Cardiac muscle cell (in vitro differentiated cells and primary cell): ENCODE data around the gene SLC9C2. TPM values are rescaled to one million over a fixed set of nuclear protein-coding genes. Genes with fewer than 3 reads are reported as not detected.

Source experiments
- DNase-seq, 2 donors: peaks; one replicate each; pipeline versions ENCODE4 v3.0.0 to v3.0.0-alpha.2; 2010 to 2017; ENCODE audit warnings: low read depth in 1 of 2, low spot score in 1 of 2
- H3K27ac ChIP-seq: fragments of 200-600 bp; sonication (generic); 2 replicates; pipeline ENCODE4 v1.5.1; 2016
- H3K27me3 ChIP-seq: fragments of 200-600 bp; sonication (generic); 2 replicates; pipeline ENCODE4 v1.6.0; 2016; ENCODE audit warnings: control low read depth
- H3K36me3 ChIP-seq: fragments of 200-600 bp; sonication (generic); 2 replicates; pipeline ENCODE4 v1.5.1; 2016; ENCODE audit warnings: control low read depth
- H3K4me1 ChIP-seq: fragments of 200-600 bp; sonication (generic); 2 replicates; pipeline ENCODE4 v1.8.1; 2017; ENCODE audit warnings: low read depth, mild to moderate bottlenecking, mixed run types
- H3K4me3 ChIP-seq: fragments of 200-600 bp; sonication (generic); 2 replicates; pipeline ENCODE4 v1.5.1; 2016; ENCODE audit warnings: mild to moderate bottlenecking
- H3K9me3 ChIP-seq: fragments of 200-600 bp; sonication (generic); 2 replicates; pipeline ENCODE4 v1.5.1; 2017; ENCODE audit warnings: low read depth, mild to moderate bottlenecking, control low read depth
- CTCF ChIP-seq: IDR thresholded peaks from 2 replicates; pipeline ENCODE4 v1.5.1; 2012; ENCODE audit warnings: low read depth, mild to moderate bottlenecking, low read length
- polyA plus RNA-seq: library from polyadenylated mRNA; unstranded; fragments of >200 nt; fragmentation: Nextera tagmentation; extraction: Ambion mirVana; gene quantifications from 2 replicates; pipeline ENCODE4 v1.2.1, GENCODE V29; 2016
- total RNA-seq: library from RNA; depleted of rRNA; stranded (reverse); fragments of >200 nt; gene quantifications from 2 replicates; pipeline ENCODE4 v1.2.3, GENCODE V29; 2016

SLC9C2 gene
- total and polyA plus RNA-seq, 2 experiments from 2014 or later, result 0.87 TPM; not detected in 1

DNA sequence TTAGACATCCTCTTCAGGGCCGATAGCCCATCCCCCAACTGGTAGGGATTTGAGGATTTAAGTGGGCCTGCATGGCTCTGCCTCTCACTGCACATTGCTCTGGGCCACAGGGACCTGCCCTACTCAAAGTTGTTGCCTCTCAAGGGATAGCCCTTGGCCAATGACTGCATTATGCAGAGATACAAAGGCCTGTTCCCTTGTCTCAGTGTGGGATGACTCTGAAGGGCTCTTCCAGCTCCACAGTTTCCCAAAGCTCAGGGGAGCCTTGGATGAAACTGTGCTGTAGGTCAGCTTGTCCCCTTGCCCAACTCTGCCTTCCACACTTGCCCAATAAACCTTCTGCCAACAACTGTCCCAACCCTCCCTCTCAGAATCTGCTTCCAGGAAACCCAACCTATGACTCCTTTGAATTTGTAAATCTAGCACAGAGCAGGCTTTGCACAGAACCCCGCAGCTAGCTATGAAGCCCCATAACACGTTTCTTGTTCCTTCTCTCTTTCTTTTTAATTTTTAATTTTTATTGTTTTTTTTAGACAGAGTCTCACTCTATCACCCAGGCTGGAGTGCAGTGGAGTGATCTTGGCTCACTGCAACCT is 42.5 kb downstream of the SLC9C2 start:
- Histone ChIP-seq H3K9me3 (no peaks in the 10 kb centered on the region), H3K4me3 (no peak overlapping the region), H3K27me3 (no peaks in the 10 kb centered on the region), H3K36me3 (no peaks in the 10 kb centered on the region), H3K27ac (no peak overlapping the region), H3K4me1 (no peaks in the 10 kb centered on the region)
- no peak for DNase-seq
- TF ChIP-seq CTCF, result no peak

DNA sequence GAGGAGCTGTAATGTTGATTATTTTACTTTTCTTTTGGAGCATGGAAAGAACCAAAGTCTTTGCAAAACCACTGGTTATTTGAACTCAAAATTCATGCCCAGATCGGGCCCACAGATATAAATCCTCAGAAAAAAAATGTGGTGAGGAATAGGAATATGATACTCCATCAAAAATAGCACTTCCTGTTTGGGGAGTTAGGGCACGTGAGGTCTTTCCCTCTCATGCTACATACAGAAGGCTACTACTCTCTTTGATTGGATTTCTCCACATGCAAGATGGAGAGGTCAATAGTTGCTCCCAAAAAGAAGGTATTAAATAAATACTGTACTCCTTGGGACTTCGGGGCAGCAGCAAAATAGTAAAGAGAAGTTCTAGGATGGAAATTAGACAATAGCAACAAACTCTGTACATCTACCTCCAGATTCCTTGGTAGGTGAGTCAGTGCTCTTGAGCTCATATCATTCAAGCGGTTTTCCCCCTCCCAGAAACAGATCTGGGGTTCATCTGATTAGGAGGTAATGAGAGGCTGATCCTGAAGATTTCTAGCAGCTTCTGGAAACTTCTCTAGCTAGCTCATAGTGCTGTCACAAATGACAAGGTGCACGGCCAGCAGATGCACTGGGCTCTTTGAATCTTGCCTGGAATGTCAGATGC is 47.1 kb downstream of the SLC9C2 start:
- H3K36me3 ChIP-seq, result no peaks in the 10 kb centered on the region
- no peaks in the 10 kb centered on the region for H3K4me1 ChIP-seq
- no peak for DNase-seq
- TF ChIP-seq CTCF, result no peak
- no peaks in the 10 kb centered on the region for H3K27me3 ChIP-seq
- no peaks in the 10 kb centered on the region for H3K9me3 ChIP-seq
- H3K4me3 ChIP-seq, result no peak overlapping the region
- no peak overlapping the region for H3K27ac ChIP-seq

GRCh38 chr1:173554541-173555250 is 48.2 kb downstream of the SLC9C2 start:
- Histone ChIP-seq H3K9me3 (no peaks in the 10 kb centered on the region), H3K27me3 (no peaks in the 10 kb centered on the region), H3K4me3 (no peak overlapping the region), H3K4me1 (no peaks in the 10 kb centered on the region), H3K27ac (no peak overlapping the region), H3K36me3 (no peaks in the 10 kb centered on the region)
- no peak for TF ChIP-seq CTCF
- DNase-seq, result no peak

GRCh38 chr1:173554089-173554488 is 48.8 kb downstream of the SLC9C2 start:
- Histone ChIP-seq H3K4me1 (no peaks in the 10 kb centered on the region), H3K9me3 (no peaks in the 10 kb centered on the region), H3K36me3 (no peaks in the 10 kb centered on the region), H3K27ac (no peak overlapping the region), H3K27me3 (no peaks in the 10 kb centered on the region), H3K4me3 (no peak overlapping the region)
- TF ChIP-seq CTCF, result no peak
- DNase-seq, result no peak

DNA sequence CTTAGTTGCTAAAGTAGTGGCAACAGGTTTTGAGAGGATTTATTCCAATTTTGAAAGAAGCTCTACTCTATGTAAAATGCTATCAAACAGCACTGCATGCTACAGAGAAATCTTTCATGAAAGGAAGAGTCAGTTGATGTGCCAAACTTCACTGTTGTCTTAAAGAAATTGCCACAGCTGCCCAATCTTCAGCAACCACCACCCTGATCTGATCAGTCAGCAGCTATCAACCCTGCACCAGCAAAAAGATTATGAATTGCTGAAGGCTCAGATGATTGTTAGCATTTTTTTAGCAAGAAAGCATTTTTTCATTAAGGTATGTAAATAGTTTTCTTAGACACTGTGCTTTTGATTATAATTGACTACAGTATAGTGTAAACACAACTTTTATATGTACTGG is 49.6 kb downstream of the SLC9C2 start:
- no peak for TF ChIP-seq CTCF

More for the DNA sequence above, 49.6 kb downstream of the SLC9C2 start:
- Histone ChIP-seq H3K4me1 (no peaks in the 10 kb centered on the region), H3K9me3 (no peaks in the 10 kb centered on the region), H3K36me3 (no peaks in the 10 kb centered on the region), H3K27ac (no peak overlapping the region), H3K4me3 (no peak overlapping the region), H3K27me3 (no peaks in the 10 kb centered on the region)
- DNase-seq, result no peak
